Esophagus muscularis mucosa (tissue), 4 donors: ENCODE measurements around the gene RIPPLY2.

Source experiments
- EP300 ChIP-seq: sonication (generic); formaldehyde crosslinking; IDR thresholded peaks from one replicate; pipeline ENCODE4 v1.6.1; 2017; ENCODE audit warnings: antibody characterized with exemption
- POLR2A ChIP-seq: fragments of 450-650 bp; IDR thresholded peaks from one replicate; pipeline ENCODE4 v1.6.1; 2017; ENCODE audit warnings: antibody characterized with exemption, moderate library complexity, mild to moderate bottlenecking, low read depth
- POLR2AphosphoS5 ChIP-seq, 2 donors: sonication (generic); formaldehyde crosslinking; IDR thresholded peaks; one replicate each; pipeline ENCODE4 v1.6.1; 2017; ENCODE audit warnings: antibody characterized with exemption in 2 of 2
- TF ChIP-seq, protein P1 (sequence below), 3 experiments: fragments of 200-600 bp in 2 of 3; fragments of 450-650 bp in 1 of 3; sonication (generic) in 2 of 3; IDR thresholded peaks; one replicate each; pipeline ENCODE4 v1.5.1; 2017 to 2019; ENCODE audit warnings: antibody characterized with exemption in 3 of 3, mild to moderate bottlenecking in 2 of 3, moderate library complexity in 1 of 3

DNA sequence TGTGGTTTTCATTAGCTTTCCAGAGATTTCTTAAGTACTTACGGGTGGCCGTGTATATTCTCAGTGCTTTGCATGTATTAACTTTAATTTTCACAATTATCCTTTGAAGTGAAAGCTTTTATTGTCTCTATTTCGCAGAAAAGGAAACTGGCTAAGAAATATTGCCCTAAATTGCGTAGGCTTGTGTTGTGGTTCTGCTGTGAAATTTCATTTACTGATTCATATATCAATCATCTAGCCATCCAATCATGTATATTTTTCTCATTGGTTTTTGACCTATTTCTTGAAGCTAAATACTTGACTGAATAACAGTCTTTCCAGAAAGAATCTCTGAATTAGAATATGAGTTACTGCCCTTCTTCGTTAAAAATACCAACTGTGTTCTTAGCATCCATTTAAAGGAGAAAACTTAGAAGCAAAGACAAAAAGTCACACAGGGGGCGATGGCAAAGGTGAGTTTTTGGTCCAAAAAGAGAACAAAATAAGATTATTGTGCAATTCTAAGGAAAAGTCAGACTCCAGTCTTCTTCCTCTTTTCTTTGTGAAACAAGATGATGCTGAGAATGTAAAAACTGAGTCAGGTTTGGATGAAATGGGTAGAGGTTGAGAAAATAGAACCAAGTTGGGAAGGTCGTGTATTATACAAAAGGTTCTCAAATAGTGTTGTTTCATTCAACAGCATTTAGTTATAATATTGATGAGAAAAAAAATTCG, 7.8 kb downstream of the RIPPLY2 start:
- TF ChIP-seq, protein P1, sequence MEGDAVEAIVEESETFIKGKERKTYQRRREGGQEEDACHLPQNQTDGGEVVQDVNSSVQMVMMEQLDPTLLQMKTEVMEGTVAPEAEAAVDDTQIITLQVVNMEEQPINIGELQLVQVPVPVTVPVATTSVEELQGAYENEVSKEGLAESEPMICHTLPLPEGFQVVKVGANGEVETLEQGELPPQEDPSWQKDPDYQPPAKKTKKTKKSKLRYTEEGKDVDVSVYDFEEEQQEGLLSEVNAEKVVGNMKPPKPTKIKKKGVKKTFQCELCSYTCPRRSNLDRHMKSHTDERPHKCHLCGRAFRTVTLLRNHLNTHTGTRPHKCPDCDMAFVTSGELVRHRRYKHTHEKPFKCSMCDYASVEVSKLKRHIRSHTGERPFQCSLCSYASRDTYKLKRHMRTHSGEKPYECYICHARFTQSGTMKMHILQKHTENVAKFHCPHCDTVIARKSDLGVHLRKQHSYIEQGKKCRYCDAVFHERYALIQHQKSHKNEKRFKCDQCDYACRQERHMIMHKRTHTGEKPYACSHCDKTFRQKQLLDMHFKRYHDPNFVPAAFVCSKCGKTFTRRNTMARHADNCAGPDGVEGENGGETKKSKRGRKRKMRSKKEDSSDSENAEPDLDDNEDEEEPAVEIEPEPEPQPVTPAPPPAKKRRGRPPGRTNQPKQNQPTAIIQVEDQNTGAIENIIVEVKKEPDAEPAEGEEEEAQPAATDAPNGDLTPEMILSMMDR (IDR thresholded peaks at IDR 0.05) = no peak
- no peak for TF ChIP-seq POLR2A
- TF ChIP-seq EP300 = no peak
- no peak for TF ChIP-seq POLR2AphosphoS5 (IDR thresholded peaks at IDR 0.05)
